NCI-H1694 (cell line): Measurements from ENCODE around the gene SGTA.
"Not testable (repeated sequence)": the region's sequence is repeated elsewhere in the genome, so short reads cannot be mapped to it uniquely, and the experiment has no call there.

Source experiments
- DNase-seq: peaks from one replicate; lab custom pipeline; 2025; lab: John Stamatoyannopoulos, UW

The SGTA gene

DNA sequence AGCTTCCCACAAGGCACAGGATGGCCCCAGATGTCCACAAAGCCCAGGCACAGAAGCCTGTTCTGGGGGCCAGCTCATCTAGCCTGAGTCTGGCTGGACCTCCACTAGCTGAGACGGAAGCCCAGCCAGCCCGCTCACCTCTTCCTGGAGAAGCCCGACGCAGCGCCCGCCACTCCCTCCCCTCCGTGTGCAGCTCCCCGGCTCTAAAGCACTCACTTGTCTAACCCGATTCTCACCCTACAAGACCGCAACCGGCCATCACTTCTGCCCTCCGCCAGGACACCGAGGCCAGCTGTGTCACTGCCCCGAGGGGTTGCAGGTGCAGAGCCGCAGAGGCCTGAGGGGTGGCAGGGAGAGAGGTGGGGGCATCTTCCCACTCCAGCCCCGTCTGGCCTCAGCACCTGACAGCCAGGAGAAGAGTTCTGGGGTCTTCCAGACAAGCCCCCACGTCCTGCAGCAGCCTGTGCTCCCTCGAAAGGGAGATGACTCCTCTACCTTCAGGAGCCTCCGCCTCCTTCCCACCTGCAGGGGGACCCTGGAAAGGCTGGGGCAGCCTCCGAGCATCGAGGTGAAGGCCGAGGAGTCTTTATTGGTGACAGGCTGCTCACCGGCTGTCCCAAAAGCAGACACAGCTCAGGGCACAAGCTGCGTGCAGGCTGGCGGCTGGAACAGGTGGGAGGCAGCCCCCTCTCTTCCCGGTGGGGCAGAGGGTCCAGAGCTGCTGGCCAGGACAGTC, 56.0 kb downstream of the SGTA start:
- DNase-seq, result no peak

DNA sequence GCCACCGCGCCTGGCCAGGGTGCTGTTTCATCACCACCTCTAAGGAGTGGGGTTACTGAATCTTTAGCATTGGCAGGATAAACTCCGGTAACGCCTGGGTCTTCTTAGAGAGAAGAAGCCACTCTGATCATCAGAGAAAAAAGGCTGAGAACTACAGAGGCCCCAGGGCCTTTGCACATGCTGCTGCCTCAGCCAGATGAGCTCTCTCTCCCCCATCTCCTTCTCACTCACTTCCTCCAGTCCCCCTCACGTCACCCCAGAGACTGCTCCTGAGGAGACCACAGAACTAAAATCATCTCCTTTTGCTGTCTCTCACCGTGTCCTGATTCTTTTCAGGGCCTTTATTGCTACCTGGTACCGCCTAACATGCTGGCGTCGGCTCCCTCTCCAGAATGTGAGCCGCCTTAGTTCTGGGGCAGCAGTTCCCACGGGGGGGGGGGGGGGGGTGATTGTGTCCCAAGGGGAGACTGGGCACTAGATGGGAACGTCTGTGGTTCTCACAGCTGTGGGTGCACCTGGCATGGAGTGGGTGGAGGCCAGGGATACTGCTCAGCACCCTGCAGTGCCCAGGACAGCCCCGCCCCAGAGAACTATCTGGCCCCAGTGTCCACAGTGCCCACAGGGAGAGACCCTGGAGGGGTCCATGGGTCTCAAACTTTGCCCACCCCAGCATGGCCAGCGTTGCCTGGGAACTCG, 56.8 kb downstream of the SGTA start:
- DNase-seq, result no peak

DNA sequence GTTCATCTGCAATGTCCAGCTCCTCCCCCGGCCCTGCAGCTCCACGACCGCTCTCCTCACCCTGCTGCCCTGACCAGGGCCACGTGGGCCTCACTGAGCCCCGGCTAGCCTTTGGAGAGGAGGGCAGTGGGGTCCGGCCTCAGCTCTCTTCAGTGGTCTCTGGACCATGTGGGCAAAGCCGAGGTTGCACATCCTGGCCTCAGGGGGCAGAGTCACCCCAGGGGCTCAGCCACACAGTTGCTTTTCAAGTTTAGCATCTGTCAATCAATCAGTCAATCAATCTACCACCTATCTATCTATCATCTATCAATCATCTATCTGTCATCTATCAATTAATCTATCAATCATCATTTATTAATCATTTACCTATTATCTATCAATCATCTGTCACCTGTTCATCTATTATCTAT, 58.9 kb downstream of the SGTA start:
- no peak for DNase-seq

DNA sequence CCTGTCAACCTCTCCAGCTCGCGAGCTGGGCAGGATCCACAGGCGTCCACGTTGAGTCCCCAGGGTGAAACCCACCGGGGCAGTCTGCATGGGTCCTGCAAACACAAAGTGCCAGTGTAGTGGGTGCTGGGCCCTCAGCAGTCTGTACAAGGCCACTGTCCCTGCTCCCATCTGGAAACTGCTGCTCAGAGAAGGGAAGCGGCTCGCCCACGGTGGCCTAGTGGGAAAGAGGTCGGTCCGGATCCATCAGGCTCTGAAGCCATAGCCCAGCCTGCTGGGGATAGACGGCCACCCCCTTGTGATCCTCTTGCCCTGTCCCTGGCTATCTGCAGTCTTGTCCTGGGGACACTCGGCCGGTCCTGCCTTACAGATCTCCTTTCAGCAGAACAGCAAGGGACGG, 59.3 kb downstream of the SGTA start:
- no peak for DNase-seq

DNA sequence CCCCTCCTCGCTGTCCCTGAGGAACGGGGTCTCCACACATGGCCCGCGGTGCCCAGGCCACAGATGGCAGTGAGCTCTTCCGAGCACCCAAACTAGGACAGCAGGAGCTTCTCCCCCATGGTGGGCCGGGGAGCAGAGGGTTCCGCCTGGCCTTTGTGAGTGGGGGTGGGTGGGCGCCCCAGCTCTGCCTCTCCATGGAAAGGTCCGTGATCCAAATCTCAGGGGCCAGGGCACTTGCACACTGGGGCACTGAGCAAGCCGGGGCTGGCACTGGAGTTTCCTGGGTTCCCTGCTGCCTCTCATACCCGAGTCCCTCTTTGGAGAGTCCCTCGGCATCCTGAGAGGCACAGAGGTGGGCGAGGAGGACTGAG, 59.7 kb downstream of the SGTA start:
- DNase-seq, result no peak

DNA sequence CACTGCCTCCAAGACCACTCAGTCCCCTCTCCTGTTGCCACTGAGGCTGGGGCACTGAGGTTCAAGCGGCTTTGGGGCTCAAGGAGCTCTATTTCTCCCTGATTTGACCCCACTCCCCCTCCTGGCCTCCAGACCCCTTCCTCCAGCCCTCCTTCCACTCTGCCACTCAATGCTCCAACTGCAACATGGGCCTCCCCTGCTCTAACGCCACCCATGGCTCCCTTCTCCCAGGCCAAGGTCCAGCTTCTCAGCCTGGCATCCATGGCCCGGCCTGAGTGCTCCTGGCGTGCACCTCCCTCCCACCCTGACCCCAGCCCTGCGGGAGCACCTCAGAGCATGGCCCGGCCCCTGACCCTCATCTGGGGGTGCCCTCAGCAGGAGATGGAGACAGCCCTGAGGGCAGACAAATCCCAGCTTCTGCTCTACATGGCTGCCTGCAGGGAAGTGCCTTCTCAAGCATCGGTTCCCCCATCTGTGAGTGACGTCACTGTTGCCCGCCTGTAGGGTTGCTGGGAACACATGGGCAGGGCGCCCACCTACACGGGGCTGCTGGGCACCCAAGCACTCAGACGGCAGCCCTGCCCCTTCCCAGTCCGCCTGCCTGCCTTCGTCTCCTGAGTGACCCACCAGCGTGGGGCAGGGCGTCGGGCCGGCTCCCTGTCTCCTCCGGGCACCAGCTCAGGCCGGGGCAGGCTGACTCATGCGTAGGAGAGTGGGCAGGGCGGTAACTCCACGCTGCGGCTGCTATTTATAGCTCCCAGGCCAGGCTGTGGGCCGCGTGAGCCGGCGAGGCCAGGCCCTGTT, 60.3 kb downstream of the SGTA start:
- DNase-seq, result no peak

DNA sequence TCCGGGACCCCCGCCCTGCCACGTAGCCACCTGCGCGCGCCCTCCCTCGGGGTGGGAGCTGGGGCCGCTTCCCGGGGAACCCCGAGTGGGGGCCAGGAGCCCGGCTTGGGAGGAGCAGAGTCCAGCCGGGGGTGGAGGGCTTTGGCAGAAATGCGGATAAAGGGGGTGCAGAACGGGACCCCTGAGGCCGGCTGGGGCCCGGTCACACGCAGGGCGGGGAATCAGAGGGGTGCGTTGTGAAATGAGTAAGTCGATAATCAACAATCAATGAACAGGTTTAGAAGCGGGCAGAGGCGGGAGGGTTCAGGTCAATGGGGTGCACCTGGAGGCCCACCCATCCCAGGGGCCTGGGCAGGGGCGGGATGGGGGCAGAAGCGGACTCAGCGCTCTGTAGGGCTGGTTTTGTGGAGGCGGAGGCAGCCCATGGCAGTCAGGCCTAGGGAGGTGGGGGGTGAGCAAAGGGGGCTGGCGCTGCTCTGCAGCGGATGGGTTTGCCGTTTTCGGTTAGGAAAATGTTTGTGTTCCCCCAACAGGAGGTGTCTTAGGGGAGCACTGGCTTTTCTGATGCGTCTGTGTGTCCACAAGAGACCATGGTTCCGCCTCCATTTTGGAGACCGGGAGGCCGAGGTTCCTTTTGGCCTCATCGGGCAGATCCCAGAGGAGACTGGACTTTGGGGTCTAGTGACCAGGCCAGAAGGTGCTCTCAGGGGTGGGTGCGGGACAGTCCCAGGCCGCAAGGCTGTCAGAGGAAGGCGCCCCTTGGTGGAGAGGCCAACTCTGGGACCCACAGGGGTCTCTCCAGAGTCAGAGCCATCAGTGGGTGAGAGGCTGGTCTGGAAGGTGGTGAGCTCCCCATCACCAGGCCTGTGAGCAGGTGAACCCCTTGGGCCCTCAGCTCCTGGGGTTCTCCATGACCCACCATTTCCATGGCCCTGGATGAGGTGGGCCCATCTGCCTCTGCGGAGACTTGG, 61.2 kb downstream of the SGTA start:
- no peak for DNase-seq

DNA sequence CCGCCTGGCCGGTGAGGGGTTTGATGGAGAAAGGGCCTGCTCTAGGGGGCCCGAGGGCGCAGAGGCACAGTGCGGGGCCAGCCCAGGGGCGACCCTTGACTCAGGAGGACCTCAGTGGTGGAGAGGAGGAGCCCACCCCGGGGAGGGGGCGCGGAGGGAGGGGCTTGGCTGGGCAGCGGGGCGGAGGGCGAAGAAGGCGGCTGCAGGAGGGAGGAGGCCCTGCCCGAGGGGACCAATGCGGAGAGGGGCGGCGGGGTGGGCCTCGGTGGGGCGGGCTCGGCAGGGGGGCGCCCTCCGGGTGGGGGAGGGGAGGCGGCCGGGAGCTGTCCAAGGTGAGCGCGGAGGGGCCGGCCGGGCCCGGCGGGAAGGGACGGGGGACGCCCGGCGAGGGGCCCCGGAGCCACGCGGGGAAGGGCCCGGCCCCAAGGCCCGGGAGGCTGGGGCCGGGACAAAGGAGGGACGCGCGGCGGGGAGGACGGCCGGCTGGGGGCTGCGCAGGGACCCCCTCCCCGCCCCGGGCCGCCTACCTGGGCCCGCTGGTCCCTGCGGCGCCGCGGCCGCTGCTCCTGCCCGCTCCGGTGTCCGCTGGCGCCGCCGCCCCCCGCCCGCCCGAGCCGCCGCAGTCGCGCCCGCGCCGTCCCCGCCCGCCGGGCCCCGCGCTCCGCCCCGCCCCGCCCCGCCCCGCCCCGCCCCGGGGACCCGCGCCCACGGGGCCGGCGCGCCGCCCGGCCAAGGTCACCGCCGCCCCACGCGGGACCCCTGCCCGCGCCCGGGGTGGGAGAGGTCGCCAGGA, 62.1 kb downstream of the SGTA start, which contains the start of gene DIRAS1:
DIRAS1 (minus strand) TSS at position 596 of the 793 bp plus-strand sequence. CDS start 3,566 bp downstream, outside the sequence.
- DNase-seq, result no peak

DNA sequence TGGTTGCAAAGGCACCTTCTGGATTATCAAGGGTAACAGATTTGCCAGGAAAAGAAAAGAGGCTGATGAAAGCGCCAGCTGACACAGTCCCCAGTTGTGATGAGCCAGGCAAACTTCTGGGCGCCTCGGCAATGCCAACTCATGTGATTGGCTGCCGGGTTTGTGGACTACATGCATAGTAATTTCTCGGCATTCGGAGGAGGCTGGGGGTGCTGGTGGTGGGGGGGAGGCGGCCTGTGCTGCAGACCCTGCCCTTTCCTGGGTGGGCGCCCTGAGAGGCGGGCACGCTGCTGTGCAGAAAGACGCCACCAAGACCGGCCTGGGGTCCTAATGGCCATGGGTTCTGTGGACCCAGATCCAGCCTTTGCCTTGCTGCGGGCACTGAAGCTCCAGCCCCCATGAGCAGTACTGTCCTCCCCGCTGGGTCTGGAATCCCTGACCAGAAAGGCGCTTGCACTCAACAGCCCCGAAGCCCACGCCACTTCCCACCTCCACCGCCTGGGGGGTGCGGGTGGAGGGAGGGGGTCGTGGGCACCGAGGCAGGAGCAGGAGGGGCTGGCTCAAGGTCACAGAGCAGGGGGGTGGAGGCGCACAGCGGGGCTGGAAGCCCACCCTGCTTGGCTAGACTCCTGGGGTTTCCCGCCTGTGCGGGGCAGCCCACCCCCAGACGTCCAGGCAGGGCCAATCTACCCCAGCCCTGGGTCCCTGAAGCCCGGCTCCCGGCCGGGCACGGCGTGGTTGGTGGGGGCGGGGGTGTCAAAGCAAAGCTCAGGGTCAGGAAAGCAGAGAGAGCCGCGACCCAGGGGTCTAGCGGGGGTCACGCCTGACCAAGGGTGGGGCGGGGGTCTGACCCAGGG, 62.9 kb downstream of the SGTA start:
- no peak for DNase-seq

DNA sequence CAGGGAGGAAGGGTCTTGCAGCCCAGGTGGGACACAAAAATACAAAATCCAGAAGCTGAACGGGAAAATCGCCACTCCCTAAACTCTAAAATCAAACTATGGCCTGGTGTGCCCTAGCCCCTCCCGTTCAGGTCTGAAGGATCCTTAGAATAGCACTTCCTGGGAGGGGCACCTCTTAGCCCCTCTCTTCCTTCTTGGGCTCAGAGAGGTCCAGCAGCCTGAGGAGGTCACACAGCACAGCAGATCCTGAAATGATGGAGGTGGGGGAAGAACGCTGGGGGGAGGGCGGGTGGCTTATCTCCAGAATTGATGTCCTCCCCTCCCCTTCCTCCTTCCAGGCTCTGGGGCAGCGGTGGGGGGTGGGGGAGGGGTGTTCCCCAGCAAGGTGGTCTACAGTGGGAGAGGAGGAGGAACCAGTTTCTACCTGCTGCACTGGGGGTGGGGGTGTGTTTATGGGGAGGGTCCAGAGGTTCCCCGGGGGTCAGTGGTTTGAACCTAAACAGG, 63.8 kb downstream of the SGTA start:
- no peak for DNase-seq

DNA sequence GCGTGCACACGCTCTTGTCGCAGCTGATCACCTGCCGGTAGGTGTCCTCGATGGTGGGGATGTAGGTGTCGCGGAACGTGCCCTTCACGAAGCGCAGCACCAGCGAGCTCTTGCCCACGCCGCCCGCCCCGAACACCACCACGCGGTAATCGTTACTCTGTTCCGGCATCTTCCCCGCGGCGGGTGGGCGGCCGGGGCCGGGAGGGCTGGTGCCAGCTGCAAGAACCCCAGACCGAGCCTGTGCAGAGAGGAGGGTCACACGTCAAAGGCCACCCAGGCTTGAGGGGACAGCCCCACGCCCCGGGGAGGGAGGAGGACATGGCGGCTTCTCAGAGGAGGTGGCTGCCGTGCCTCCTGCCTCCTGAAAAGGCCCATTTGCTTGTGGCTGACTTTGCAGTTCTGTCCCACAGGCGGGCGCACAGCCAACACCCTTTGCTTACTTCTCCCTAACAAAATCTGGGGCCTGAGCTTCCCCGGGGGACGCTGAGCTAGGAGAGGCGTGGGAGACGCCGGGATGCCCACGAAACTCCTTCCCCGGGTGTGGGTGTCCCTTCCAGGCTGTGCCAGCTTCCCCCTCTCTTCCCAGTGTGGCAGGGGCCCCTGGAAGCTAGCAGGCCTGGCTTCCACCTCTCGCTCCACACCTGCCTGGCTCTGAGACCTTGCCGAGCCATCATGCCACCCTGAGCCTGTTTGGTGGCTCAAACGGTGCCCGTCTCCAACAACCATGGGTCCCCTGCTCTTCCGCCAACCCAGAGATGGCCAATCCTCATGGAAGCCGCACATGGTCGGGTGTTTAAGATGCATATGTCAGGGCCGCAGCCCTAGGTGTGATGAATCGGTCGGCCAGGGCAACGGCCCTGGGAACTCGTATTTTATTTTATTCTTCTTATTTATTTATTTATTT, 65.2 kb downstream of the SGTA start:
- DNase-seq, result no peak

DNA sequence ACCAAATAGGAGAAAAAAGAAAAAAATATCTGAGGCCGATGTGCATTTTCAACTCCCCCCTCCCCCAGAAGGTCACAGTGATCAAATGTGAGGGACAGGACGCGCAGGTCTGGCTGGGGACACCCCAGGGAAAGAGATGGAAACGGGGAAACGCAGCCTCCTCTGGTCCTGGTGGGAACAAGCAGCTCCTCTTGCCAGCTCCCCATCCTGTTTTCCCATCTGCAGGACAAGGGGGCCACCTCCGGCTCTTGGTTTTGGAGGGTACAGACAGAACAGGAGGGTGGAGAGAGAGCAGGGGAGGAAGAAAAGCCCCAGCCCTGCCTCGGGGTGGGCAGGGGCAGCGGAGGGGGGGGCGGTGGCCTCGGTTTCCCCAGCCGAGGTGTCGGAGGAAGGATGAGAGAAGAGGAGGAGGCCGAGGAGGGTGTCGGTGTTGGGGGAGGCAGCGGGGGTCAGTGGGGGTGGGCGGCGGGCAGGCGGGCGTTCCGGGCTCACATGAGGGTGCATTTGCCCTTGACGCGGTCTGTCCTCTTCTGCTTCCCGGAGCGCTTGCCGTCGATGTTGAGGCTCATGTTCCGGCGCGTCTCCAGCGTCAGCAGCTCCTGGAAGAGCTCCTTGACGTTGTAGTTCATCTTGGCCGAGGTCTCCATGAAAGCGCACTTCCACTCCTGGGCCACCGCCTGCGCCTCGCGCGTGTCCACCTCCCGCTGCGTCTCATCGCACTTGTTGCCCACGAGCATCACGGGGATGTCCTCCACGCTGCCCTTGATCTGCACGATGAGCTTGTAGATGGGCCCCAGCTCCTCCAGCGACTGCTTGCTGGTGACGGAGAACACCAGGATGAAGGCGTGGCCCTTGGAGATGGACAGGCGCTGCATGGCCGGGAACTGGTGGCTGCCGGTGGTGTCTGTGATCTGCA, 66.1 kb downstream of the SGTA start:
- no peak for DNase-seq

DNA sequence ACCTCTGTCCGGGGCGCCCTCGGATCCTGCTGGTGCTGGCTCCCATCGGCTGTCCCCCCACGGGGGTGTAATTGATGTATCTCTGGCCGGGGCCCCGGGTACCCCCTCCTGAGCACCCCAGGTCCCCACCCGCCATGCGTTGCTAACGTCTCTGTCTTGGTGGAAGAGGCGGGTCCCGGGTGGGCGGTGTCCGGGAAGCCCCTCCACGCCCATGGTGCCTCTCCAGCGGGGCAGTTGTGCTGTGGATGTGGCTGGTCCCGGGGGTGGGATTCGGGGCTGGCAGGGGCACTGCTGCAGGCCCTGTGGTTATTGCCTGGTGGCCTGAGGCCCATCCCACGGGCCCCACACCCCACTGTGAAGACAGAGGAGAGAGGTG, 66.8 kb downstream of the SGTA start:
- no peak for DNase-seq

DNA sequence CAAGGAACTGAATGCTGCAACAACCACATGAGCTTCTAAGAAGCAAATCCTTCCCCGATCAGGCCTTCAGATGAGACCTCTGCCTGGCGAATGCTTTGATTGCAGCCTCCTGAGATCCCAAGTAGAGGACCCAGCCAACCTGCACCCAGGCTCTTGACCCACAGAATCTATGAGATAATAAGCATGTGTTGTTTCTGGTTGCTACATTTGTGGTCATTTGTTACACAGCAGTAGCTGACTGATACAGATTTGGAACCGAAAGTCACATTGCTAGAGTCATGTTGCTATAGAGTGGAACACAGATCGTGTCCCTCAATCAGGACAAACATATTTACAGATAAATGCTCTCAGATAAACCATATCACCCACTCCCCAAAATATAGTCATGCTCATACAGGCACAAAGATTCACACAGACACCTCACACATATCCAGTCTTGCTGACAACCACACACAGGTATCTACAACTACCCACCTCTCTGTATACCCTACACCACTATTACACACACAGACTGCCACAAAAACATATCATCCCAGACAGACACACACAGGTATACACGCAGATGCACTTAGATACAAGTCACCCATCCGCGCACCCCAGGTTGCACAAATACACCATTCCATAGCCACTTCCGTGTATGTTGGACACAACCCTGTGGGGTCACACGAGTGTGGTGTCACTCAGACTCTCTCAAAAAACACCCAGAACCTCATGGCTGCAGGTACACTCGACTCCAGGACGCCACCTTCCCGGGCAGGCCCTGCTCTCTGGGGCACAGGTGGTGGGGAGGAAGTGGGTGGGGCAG, 67.4 kb downstream of the SGTA start:
- no peak for DNase-seq

DNA sequence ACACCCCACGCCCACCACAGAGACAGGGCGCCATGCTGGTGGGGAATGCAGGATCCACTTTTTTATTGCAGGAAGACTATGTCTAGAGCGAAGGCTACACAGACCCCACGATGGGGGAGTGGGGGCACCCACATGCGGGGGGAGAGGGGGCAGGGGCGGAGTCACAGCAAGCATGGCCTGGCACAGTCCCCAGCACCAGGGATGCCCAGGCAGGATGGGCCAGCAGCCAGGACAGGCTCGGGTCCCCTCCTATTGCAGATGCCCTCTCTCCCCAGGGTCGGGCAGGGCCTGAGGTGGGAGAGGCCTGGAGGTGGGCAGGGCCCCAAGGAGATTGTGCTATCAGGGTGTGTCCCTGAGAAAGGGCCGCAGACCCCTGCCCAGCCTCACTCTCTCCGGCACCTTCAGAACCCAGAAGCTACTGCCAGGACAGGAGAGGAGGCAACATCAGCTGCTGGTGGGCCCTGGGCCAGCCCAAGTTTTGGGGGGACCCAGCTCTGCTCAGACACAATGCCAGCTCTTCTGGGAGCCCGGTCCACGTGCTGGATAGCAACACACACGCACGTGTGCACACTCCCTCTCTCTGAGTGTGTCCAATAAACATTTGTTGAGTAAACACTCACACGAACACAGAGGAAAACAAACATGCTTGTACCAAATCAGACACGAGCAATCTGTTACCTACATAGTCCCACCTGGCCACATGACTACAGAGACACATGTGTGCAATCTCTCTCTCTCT, 68.4 kb downstream of the SGTA start:
- no peak for DNase-seq

DNA sequence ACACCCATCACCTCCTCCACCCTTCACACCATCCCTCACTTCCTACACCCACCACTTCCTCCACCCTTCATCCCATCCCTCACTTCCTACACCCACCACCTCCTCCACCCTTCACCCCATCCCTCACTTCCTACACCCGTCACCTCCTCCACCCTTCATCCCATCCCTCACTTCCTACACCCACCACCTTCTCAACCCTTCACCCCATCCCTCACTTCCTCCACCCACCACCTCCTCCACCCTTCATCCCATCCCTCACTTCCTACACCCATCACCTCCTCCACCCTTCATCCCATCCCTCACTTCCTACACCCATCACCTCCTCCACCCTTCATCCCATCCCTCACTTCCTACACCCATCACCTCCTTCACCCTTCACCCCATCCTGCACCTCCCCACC, 69.0 kb downstream of the SGTA start:
- not testable (repeated sequence) for DNase-seq
